Adrenal gland (tissue), 12 donors: ENCODE measurements around the gene KXD1. TPM values are rescaled to one million over a fixed set of nuclear protein-coding genes. Genes with fewer than 3 reads are reported as not detected.
A peak's percentile ranks its signal among the peaks of the same experiment; 100 is the strongest.

Experiments used
- DNase-seq, 7 donors: peaks; one replicate each; pipeline ENCODE4 v3.0.0-alpha.2; 2019 to 2020
- H3K27ac ChIP-seq, 5 donors: fragments of 200-600 bp; sonication (generic) in 4 of 5; 1 replicate in 3 of 5; 2 replicates in 2 of 5; pipeline versions ENCODE4 v1.5.1 to v1.8.0; 2016 to 2020; ENCODE audit warnings: mild to moderate bottlenecking in 1 of 5
- H3K27me3 ChIP-seq: fragments of 200-600 bp; 2 replicates; pipeline ENCODE4 v1.8.0; 2021
- H3K36me3 ChIP-seq, 2 donors: fragments of 200-600 bp; replicated peaks in 1 of 2; 1 replicate in 1 of 2; 2 replicates in 1 of 2; pipeline versions ENCODE4 v1.5.1 to v1.8.0; 2018 to 2022
- H3K4me1 ChIP-seq, 2 donors: fragments of 200-600 bp; replicated peaks in 1 of 2; 1 replicate in 1 of 2; 2 replicates in 1 of 2; pipeline versions ENCODE4 v1.5.1 to v1.8.0; 2018 to 2021
- H3K4me3 ChIP-seq, 4 donors: fragments of 200-600 bp; sonication (generic) in 3 of 4; one replicate each; pipeline ENCODE4 v1.5.1; 2016 to 2018
- H3K9me3 ChIP-seq, 3 donors: fragments of 200-600 bp; sonication (generic) in 1 of 3; replicated peaks in 1 of 3; 1 replicate in 2 of 3; 2 replicates in 1 of 3; pipeline versions ENCODE4 v1.5.1 to v1.8.0; 2016 to 2021
- CTCF ChIP-seq, 6 experiments: fragments of 450-650 bp in 4 of 6; fragments of 200-600 bp in 2 of 6; sonication (generic) in 1 of 6; IDR thresholded peaks; 1 replicate in 5 of 6; 2 replicates in 1 of 6; pipeline versions ENCODE4 v1.5.1 to v1.8.0; 2016 to 2021; ENCODE audit warnings: antibody characterized with exemption in 6 of 6, mild to moderate bottlenecking in 2 of 6, moderate library complexity in 1 of 6
- POLR2A ChIP-seq, 2 donors: fragments of 450-650 bp; IDR thresholded peaks; one replicate each; pipeline ENCODE4 v1.6.1; 2017; ENCODE audit warnings: antibody characterized with exemption in 2 of 2, mild to moderate bottlenecking in 2 of 2, moderate library complexity in 1 of 2
- WGBS, 4 donors: extraction: QIAGEN DNeasy Blood & Tissue Kit in 2 of 4; methylation state at CpG; one replicate each; pipeline versions ENCODE4 v1.1.5 to v1.1.7; 2013 to 2017; 5-methylcytosine and 5-hydroxymethylcytosine counted together
- intact Hi-C, 2 donors: fragments of 100-400 bp; cut with DNase I; formaldehyde crosslinking; loops; one replicate each; pipeline versions ENCODE4 v1.14.1 to v1.15.0; 2022 to 2023
- polyA plus RNA-seq, 3 donors: library from polyadenylated mRNA; stranded (reverse); fragments of 200-250 nt in 2 of 3; fragments of 350-450 nt in 1 of 3; fragmentation: Illumina TruSeq in 1 of 3; extraction: RNeasy Lipid Tissue Mini Kit (QIAGEN cat#74804) in 1 of 3; gene quantifications; one replicate each; pipeline ENCODE4 v1.2.3, GENCODE V29; 2013 to 2014
- total RNA-seq, 9 donors: library from RNA; depleted of rRNA in 4 of 9; stranded (reverse); fragments of >200 nt in 4 of 9; fragments of 120-200 nt in 1 of 9; fragmentation: NEBNext Ultra II Directional in 1 of 9; extraction: Animal tissue kit (Norgen Biotek cat#: 25700) in 1 of 9; gene quantifications; one replicate each; pipeline versions ENCODE4 v1.1.0 to v1.2.4, GENCODE V29; 2013 to 2023
- donor health status: healthy with polysubstance abuse.
- donor health status: Bipolar disorder and iron deficiency.
- donor health status: DM: yes; HTN: yes; CAD: no.
- donor health status: DM: no; HTN: no; CAD: no.
- donor health status: DM: no; HTN: no; CAD: no.
- donor health status: DM: yes; HTN: yes; CAD: no.

The KXD1 gene
- total and polyA plus RNA-seq, 12 donors: 57.7 to 165 (median 82.5) TPM

- no peak for DNase-seq
- WGBS, 4 donors: 16 to 38% (median 33%) methylated on average over 14 to 26 of the region's 26 CpGs
- H3K4me3 ChIP-seq: no peak overlapping the region
- intact Hi-C loops: loop anchor here (5.0 to 10.0 kb wide), 3 partner anchors 140 to 252 kb away; no protein-coding TSS in a partner anchor
- peaks cover 0 to 24% of the 10 kb centered on the region in 2 donors for H3K4me1 ChIP-seq
- H3K27ac ChIP-seq: peak overlapping the region in 1 of 5 donors; percentile 38
- no peak for TF ChIP-seq POLR2A (IDR thresholded peaks at IDR 0.05)
- no peak for TF ChIP-seq CTCF (IDR thresholded peaks at IDR 0.05)
- no peaks in the 10 kb centered on the region for H3K9me3 ChIP-seq
- no peaks in the 10 kb centered on the region for H3K27me3 ChIP-seq
- peaks cover 0 to 4% of the 10 kb centered on the region in 2 donors for H3K36me3 ChIP-seq
These were observed 37.2 kb downstream of the KXD1 start for GRCh38 chr19:18594824-18595373.

GRCh38 chr19:18595475-18595874 is 37.8 kb downstream of the KXD1 start:
- H3K36me3 ChIP-seq: peaks cover 0 to 4% of the 10 kb centered on the region in 2 donors
- H3K27me3 ChIP-seq: no peaks in the 10 kb centered on the region
- no peak overlapping the region for H3K27ac ChIP-seq
- DNase-seq: no peak
- no peak for TF ChIP-seq CTCF (IDR thresholded peaks at IDR 0.05)
- TF ChIP-seq POLR2A (IDR thresholded peaks at IDR 0.05): no peak
- no peak overlapping the region for H3K4me3 ChIP-seq
- peaks cover 0 to 23% of the 10 kb centered on the region in 2 donors for H3K4me1 ChIP-seq
- 61 to 89% (median 78%) methylated on average over 5 to 6 of the region's 6 CpGs for WGBS, 4 donors
- no peaks in the 10 kb centered on the region for H3K9me3 ChIP-seq
- intact Hi-C loops: loop anchor here in 1 of 2 donors (10.0 kb wide), 2 partner anchors 141 to 249 kb away; no protein-coding TSS in a partner anchor

- 5 to 15% (median 6%) methylated on average over 16 to 21 of the region's 21 CpGs; no CpG with 5 or more reads in 1 of the 4 donors for WGBS, 4 donors
- peak; percentile 81 to 91 (median 87) for DNase-seq
- TF ChIP-seq POLR2A (IDR thresholded peaks at IDR 0.05): no peak
- TF ChIP-seq CTCF (IDR thresholded peaks at IDR 0.05): no peak
- intact Hi-C loops: loop anchor here in 1 of 2 donors (10.0 kb wide), 2 partner anchors 142 to 248 kb away; no protein-coding TSS in a partner anchor
- no peaks in the 10 kb centered on the region for H3K36me3 ChIP-seq
- peak overlapping the region in 1 of 4 donors; percentile 26 for H3K4me3 ChIP-seq
- no peaks in the 10 kb centered on the region for H3K9me3 ChIP-seq
- peak overlapping the region in 1 of 5 donors; percentile 29 for H3K27ac ChIP-seq
- no peaks in the 10 kb centered on the region for H3K27me3 ChIP-seq
- peaks cover 0 to 23% of the 10 kb centered on the region in 2 donors for H3K4me1 ChIP-seq
These were observed 39.1 kb downstream of the KXD1 start for GRCh38 chr19:18596752-18597157.

GRCh38 chr19:18597809-18598660 is 40.4 kb downstream of the KXD1 start:
- intact Hi-C loops: loop anchor here in 1 of 2 donors (10.0 kb wide), 2 partner anchors 143 to 247 kb away; no protein-coding TSS in a partner anchor
- no peak for TF ChIP-seq CTCF (IDR thresholded peaks at IDR 0.05)
- no peak for TF ChIP-seq POLR2A (IDR thresholded peaks at IDR 0.05)
- Histone ChIP-seq H3K36me3 (no peaks in the 10 kb centered on the region), H3K4me1 (peaks cover 0 to 23% of the 10 kb centered on the region in 2 donors), H3K27ac (no peak overlapping the region), H3K9me3 (no peaks in the 10 kb centered on the region), H3K27me3 (no peaks in the 10 kb centered on the region), H3K4me3 (no peak overlapping the region)
- WGBS, 4 donors: 41 to 78% (median 48%) methylated on average over 8 to 25 of the region's 25 CpGs
- no peak for DNase-seq
